Skin epidermis (tissue), 12 donors: ENCODE results near the gene LYZ.

Experiments used
- H3K27ac ChIP-seq, 21 experiments: fragments of 200-600 bp; sonication (generic) in 11 of 21; one replicate each; pipeline ENCODE4 v1.5.0; 2020; ENCODE audit warnings: mild to moderate bottlenecking in 3 of 21, inconsistent platforms in 2 of 21, moderate library complexity in 2 of 21
- H3K4me3 ChIP-seq, 7 experiments: fragments of 200-600 bp; sonication (generic) in 2 of 7; one replicate each; pipeline ENCODE4 v1.5.0; 2020; ENCODE audit warnings: inconsistent platforms in 2 of 7, mild to moderate bottlenecking in 2 of 7, moderate library complexity in 1 of 7

LYZ gene

DNA sequence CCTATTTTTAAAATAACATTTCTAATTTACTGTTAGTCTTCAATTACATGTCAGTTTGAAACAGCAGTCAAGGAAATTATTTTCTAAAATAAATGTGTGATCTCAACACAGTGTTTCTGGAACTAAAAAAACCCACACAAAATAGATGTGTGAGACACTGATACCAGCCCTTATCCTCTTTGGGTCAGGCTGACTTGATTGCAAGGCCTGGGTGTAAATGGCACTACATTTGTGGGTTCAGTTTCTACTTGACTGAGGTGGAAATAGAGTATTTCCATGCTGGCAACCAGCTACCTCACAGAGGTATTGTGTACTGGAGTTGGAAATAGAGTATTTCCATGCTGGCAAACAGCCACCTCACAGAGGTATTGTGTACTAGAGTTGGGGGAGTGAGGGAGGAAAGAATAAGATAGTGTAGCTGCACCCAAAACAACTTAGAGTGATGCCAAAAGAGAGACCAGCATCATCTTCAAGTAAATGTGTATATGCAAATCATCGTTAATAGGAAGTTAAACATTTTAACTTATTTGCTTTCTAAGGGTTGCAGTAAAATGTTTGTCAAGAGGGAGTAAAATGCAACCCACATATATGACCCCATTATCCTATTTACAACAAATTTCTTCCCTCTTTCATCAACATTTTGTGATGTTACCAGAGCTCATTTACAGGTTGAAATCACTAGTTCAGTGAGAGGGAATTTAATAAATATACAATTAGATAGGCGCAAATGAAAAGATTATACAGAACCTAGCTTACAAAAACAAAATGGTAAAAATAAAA lies 10.7 kb upstream of the LYZ start:
- Histone ChIP-seq H3K4me3 (no peak overlapping the region), H3K27ac (peak overlapping the region in 6 of 21 experiments; percentile 5 to 73 (median 41))

DNA sequence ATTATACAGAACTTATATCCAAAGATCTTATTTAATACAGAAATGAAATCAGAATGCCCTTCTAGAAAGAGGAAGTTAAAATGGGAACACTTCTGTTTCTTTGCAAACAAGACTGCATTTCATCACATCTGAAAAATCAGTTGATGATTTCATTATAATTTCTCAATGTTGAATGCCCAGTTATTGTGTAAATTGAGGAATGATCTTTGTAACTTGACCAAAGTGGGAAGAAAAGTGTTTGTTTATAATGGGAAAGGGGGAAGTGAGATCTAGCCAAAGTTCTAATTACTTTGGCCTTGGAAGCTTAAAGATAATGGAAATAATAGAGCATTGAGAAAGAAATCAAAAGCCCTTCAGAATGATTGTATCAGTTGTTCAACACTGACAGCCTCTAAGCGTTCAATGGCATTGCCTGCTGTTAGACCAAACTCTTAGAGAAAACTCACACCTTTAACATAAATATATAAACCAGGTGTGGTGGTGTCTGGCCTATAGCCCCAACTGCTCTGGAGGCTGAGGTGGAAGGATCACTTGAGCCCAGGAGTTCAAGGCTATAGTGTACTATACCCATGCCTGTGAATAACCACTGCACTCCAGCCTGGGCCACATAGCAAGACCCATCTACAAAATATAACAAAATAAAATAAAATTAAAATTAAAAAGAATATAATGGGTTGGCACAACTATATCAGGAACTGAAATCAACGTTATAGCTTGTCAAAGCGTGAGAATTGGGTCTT lies 9.9 kb upstream of the LYZ start:
- Histone ChIP-seq H3K27ac (peak overlapping the region in 3 of 21 experiments; percentile 23 to 73 (median 50)), H3K4me3 (no peak overlapping the region)

DNA sequence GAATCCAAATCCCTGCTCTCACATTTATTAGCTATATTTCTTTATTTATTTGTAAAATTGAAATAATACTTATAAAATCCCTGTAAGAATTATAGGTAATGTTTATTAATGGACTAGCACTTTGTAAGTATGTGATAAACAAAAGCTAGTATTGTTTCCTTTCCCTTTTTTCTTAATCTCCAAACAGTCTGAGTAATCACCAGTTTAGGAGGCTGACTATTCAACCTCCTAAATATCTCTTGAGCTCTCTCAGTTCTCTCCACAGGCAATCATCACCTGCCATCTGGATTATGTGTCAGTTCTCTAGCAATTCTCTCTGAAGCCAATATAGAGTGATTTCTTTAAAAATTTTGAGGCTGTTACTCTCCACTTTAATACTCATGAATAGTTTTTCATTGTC lies 9.2 kb upstream of the LYZ start:
- H3K4me3 ChIP-seq, result no peak overlapping the region
- H3K27ac ChIP-seq, result peak overlapping the region in 3 of 21 experiments; percentile 0 to 72 (median 23)

DNA sequence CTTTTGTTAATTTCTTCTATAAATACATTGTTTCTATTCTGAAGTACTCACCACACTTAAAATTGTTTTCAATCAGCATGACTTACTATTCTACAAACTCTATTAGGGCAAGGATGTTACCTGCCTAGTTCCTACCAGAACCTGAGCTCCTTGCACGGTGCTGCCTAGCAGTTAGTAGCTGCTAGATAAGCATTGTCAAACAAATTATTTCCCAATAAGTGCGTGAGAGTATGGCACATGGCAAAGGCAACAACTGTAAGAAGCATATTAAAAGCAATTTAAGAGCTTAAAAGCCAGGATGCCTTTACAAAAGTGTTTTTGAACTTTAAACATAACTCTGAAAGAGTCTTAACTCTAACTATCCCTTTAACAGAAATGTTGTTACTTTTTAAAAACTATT lies 8.2 kb upstream of the LYZ start:
- H3K27ac ChIP-seq, result peak overlapping the region in 1 of 21 experiments; percentile 72

DNA sequence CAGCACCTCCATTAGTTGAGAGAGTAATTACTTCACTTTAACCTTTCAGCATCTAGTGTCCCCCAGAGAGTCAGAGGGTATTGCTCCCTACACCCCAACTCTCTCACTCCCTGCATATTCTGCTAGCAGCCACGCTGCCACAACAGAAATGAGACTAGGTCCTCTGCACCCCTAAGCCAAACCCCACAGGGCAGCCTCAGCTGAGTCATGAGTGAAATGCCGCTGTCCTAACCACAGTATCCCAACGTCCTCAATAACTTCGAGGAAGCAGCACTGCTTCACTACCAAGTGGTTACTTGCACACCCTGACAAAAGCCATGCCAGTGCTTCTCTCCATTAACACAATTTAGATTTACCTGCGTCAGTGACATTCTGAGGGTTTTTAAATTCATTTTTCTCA lies 6.9 kb upstream of the LYZ start:
- Histone ChIP-seq H3K4me3 (no peak overlapping the region), H3K27ac (peak overlapping the region in 1 of 21 experiments; percentile 72)

More for the DNA sequence above, 8.2 kb upstream of the LYZ start:
- H3K4me3 ChIP-seq, result no peak overlapping the region

DNA sequence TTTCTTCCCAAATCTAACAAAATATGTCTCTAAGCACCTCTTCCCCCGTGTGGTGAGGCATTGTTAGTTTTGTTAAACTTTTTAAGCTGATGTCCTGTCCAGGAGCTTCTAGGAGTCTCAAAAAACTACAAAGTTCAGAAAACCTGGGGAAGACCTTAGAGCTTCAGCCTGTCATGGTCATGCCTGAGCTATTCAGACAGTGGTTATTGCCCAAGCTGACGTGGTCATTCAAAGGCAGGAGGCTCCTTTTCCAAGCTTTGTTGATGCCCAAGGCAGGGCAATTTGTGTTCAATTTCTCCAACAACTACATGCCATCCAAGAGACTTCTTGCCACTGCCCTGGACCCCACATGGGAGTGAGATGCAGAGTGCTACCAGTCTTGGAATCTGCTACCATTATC lies 5.8 kb upstream of the LYZ start:
- H3K4me3 ChIP-seq, result no peak overlapping the region
- no peak overlapping the region for H3K27ac ChIP-seq

DNA sequence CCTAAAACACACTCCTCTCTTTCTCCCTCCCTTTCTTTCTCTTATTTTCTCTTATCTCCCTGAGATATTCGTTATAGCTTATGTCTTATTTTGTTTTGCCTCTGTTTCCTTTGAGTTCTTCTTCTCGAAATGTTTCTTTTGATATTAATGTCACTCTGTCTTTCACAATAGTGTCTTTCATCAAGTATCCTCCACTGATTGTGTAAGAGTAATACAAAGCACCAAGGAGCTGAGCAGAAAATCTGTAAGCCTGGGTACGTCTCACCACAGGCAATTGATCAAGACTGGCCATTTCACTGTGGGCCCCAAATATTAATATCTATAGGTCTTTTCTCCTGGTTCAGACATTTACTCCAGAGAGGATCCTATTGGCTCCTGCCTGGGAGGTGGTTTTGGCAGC lies 4.8 kb upstream of the LYZ start:
- Histone ChIP-seq H3K4me3 (no peak overlapping the region), H3K27ac (peak overlapping the region in 1 of 21 experiments; percentile 12)

DNA sequence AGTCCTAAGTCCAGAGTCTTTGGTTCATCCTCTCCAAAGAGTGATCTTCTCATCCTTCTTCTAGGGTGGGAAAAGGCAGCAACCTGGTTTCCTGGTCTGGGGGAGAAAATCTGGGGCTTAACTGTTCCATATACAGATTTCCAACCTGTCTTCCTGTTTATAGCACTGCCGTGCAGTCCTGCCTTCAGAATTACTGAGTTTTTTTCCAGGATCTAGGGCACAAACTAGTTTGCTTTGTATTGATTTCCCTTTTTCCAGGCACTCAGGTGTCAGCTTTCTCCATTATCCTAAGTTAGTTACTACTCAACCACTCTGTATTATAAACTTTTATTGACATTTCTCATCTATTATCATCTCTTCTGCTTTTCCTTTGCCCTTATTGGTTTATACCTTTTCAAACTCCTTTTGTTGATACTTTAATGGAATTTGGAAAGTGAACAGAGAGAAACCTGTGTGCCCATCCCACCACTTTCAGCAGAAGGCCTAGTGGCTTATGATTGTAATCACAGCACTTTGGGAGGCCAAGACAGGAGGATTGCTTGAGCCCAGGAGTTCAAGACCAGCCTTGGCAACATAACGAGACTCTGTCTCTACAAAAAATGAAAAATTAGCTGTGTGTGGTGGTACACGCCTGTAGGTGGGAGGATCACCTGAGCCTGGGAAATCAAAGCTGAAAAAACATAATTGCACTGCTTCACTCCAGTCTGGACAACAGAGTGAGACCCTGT lies 4.1 kb upstream of the LYZ start:
- Histone ChIP-seq H3K4me3 (no peak overlapping the region), H3K27ac (peak overlapping the region in 1 of 21 experiments; percentile 12)

DNA sequence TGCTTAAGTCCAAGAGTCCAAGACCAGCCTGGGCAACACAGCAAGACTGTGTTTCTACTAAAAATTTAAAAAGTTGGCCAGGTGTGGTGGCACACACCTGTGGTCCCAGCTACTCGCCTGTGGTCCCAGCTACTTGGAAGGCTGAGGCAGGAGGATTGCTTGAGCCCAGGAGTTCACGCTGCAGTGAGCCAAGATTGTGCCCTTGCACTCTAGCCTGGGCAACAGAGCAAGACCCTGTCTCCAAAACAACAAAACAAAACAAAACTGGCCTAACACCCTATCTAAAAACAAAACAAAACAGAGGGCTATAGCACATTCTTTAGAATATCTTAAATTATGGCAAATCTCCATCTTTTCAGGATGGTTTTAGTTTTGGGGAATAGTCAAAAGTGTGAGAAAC lies 3.1 kb upstream of the LYZ start:
- H3K4me3 ChIP-seq, result no peak overlapping the region
- no peak overlapping the region for H3K27ac ChIP-seq

DNA sequence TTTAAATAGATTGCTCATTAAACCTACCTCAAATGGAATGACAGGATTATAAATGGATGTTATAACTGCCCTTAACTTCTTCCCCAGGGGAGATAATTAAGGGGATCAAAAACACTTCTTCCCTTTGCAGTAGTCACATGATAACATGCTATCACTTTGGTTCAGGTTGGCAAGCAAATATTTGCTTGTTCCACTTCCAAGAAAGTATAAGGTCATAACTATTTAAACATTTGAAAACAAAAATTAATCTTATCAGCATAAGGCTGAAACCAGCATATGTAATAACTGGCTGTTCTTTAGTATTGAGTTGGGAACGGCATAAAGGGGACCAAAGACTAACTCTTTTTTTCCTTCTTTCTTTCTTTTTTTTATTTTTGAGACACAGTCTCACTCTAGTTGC lies 2.4 kb upstream of the LYZ start:
- Histone ChIP-seq H3K4me3 (no peak overlapping the region), H3K27ac (no peak overlapping the region)

DNA sequence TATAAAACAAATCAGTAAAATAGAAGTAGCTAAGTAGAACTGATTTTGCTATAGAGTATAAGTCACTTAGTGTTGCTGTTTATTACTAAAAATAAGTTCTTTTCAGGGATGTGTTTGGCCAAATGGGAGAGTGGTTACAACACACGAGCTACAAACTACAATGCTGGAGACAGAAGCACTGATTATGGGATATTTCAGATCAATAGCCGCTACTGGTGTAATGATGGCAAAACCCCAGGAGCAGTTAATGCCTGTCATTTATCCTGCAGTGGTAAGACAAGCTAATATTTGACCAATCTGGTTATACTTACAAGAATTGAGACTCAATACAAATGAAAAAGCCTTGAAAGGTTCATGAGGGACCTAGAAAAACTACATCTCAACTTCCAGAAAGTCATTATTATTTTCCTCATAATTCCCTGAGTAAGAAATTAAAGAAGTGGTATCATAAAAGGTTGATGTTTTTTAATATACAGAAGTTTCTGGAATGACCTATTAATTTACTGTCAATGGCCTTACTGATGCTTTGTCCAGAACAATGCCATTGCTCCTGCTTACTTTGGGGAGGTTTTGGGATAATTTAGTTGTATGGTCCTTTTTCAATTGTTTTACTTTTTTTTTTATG lies 1.9 kb downstream of the LYZ start:
- Histone ChIP-seq H3K27ac (peak overlapping the region in 2 of 21 experiments; percentile 4 to 37), H3K4me3 (peak overlapping the region in 2 of 7 experiments; percentile 9 to 19)

DNA sequence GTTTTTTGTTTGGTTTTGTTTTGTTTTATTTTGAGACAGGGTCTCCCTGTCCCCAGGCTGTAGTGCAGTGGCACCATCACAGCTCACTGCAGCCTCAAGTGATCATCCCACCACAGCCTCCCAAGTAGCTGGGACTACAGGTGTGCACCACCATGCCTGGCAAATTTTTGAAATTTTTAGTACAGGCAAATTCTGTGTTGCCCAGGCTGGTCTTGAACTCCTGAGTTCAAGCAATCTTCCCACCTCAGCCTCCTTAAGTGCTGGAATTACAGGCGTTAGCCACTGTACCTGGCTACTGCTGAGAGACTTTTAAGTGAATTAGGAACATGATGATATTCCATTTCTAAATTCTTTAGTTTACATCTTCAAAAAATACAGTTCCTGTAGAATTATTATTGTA lies 2.6 kb downstream of the LYZ start:
- Histone ChIP-seq H3K4me3 (peak overlapping the region in 1 of 7 experiments; percentile 19), H3K27ac (no peak overlapping the region)

DNA sequence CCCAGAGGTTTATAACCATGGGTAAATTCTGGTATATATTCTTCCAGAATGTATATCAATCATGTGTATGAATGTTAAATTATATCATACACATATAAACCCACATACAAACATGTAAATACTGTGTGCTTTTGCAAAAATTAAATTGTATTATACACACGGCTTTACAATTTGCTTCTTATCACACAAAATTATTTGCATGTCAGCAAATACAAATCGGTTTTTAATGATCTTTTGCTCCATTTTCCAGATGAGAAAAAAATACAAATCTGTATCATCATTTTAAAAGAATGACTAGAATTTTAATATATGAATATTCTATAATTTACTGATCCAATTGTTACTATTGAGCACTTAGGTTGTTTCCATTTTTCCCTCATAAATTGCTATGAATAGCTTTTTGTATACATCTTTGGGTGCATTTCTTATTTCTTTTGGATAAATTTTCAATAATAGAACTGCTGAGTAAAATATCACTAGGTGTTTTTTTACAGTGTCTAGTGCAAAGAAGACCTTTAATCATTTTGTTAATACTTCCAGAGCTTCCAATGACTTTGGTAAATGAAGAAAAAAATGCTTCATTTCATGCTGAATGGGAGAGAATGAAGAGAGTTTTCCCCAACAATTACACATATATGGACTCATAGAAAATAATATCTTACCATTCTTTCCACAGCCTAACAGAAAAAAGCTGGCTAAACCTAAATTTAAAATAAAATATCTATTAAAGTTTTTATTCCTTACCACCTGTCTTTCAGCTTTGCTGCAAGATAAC lies 3.5 kb downstream of the LYZ start:
- H3K27ac ChIP-seq, result no peak overlapping the region

DNA sequence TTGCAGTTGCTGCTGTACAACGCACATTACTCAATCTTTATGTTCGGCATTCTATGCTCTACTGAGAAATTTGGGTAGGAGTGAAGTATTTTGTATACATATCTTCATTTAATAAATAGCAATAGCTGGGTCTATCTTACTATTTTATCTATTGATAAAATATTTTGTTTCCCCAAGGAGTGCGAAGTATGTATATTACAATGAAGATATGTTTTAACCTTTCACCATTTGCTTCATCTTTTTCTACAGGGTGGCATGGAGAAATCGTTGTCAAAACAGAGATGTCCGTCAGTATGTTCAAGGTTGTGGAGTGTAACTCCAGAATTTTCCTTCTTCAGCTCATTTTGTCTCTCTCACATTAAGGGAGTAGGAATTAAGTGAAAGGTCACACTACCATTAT lies 4.7 kb downstream of the LYZ start:
- no peak overlapping the region for H3K4me3 ChIP-seq

More for the DNA sequence above, 3.5 kb downstream of the LYZ start:
- H3K4me3 ChIP-seq, result no peak overlapping the region

DNA sequence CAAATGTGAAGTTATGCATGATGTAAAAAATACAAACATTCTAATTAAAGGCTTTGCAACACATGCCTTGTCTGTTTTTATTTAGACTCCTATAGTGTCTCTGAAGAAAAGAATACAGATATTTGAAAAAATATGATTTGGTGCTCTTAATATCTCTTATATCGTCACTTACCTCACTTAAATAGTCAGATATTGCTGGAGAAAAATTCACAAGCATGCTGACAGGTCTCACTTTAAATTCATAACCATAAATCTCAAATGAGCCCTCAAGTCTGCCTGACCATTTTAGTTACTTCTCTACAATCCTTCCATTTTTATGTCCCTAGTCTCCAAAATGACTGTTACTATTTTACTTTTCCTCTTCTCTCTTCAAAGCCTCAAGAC lies 6.0 kb downstream of the LYZ start:
- H3K27ac ChIP-seq, result no peak overlapping the region
- no peak overlapping the region for H3K4me3 ChIP-seq

More for the DNA sequence above, 4.7 kb downstream of the LYZ start:
- H3K27ac ChIP-seq, result no peak overlapping the region

DNA sequence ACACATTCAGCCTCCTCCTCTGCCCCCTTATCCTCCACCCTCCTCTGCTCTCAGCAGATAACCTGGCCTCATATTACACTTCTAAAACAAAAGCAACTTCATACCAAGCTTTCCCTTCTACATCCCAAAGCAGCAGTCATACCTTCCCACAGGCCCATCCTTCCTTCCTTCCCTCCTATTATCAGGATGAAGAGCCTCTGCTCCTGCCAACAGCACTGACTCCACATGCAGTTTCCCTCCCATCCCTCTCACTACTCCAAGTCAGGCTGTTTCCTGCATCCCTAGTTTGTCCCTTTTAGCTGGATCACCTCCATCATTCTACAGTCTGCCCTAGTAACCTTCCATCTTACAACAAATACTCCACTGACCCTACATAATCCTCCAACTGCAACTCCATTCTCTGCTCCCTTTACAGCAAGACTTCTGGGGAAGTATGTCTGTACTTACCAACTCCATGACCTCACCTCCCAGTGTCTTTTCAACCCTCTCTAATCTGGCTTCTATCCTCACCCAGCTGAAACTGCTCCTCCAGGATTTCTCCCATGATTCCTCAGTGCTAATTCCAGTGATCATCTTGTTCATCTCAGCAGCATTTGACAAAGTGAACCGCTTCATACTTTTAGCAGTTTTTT lies 6.5 kb downstream of the LYZ start:
- no peak overlapping the region for H3K27ac ChIP-seq
- H3K4me3 ChIP-seq, result no peak overlapping the region

DNA sequence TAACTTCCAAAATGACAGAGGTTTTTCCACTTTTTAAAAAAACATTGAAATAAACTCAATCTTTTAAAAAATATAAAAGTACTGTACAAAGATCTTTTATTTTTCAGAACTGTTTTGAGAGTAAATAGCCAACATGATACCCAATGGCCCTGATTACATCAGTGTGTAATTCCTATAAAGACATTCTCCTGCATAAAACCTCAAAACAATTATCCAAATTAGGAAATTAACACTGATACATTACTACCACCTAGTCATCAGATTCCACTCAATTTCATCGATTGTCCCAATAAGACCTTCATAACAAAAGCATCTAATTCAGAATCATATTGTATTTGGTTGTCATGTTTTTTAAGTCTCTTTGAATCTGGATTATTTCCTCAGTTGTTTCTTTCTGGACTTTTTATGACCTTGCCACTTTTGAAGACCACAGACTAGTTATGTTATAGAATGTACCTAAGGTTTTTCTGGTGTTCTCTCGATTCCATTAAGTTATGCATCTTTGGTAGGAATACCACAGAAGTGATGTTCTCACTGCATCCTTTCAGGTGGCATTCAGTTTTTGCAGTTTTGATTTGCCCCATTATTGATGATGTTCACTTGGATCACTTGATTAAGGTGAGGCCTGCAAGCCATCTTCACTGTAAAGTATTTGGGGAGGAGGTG lies 7.3 kb downstream of the LYZ start:
- Histone ChIP-seq H3K27ac (no peak overlapping the region), H3K4me3 (no peak overlapping the region)
